G401 (cell line): ENCODE results near the gene MON2. TPM values are rescaled to one million over a fixed set of nuclear protein-coding genes. Genes with fewer than 3 reads are reported as not detected.
"Not testable (repeated sequence)": the region's sequence is repeated elsewhere in the genome, so short reads cannot be mapped to it uniquely, and the experiment has no call there.

Experiments used
- DNase-seq: peaks from one replicate; pipeline ENCODE4 v3.0.0-alpha.2; 2015; ENCODE audit warnings: low spot score
- in situ Hi-C: cut with HindIII; loops from 2 replicates; pipeline ENCODE4 v1.10.0; 2016; ENCODE audit warnings: low sequenced_read_pairs, mixed read lengths
- total RNA-seq: library from RNA; depleted of rRNA; stranded (reverse); fragments of >200 nt; shearing (Covaris generic); gene quantifications from 2 replicates; pipeline ENCODE4 v1.2.3, GENCODE V29; 2014

MON2 gene
- total RNA-seq, 1 experiment from 2014 or later = 58.2 TPM

DNA sequence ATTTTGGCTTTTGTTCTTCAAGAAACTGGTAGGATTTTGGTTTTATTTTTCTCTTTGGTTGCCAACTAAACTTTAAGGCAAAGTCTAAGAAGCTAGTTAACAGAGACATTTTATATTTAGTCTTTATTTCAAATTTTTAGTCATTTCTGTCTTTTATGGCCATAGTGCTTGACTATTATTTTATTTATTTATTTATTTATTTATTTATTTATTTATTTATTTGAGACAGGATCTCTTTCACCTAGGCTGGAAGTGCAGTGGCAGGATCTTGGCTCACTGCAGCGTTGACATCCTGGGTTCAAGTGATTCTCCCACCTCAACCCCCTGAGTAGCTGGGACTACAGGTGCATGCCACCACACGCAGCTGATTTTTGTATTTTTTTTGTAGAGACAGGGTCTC, 3.1 kb downstream of the MON2 start:
- in situ Hi-C loops = no loop called here
- no peak for DNase-seq

DNA sequence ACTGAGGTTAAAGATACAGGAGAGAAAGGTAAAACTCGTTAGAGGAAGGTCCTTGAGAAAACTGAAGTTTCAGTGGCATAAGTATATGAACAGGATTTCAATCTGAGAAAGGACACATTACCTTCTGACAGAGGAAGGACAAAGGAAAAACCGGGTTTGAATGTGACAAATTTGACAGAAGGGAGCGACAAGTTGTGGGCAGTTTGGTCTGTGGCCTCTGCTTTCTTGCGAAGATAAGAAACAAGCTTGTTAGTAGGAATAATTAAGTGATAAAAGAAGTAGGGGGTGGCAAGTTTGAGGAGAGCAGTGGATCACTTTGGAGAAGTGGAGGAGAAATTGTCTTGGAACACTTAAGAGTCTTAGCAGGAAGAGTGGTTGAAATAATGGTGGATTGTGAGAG, 5.1 kb downstream of the MON2 start:
- DNase-seq = no peak

DNA sequence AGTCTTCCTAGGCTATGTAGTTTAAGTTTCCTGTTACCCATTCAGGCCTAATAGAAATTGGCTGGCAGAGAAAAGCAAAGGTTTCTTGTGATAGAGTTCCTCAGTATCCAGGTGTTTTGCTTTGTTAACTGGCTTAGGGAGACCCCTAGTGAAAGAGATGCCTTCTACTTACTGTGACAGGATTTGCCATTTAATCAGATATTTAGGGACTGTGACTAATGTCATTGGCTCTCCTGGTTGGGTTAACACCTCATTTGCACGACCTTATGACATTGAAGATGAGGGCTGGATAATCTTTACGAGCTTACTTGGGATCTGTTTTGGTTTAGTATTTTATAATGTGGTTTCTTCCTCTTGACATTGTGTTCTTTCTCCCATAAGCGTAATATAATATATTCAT, 5.8 kb downstream of the MON2 start:
- in situ Hi-C loops = no loop called here
- no peak for DNase-seq

More for the DNA sequence above, 5.1 kb downstream of the MON2 start:
- in situ Hi-C loops = no loop called here

DNA sequence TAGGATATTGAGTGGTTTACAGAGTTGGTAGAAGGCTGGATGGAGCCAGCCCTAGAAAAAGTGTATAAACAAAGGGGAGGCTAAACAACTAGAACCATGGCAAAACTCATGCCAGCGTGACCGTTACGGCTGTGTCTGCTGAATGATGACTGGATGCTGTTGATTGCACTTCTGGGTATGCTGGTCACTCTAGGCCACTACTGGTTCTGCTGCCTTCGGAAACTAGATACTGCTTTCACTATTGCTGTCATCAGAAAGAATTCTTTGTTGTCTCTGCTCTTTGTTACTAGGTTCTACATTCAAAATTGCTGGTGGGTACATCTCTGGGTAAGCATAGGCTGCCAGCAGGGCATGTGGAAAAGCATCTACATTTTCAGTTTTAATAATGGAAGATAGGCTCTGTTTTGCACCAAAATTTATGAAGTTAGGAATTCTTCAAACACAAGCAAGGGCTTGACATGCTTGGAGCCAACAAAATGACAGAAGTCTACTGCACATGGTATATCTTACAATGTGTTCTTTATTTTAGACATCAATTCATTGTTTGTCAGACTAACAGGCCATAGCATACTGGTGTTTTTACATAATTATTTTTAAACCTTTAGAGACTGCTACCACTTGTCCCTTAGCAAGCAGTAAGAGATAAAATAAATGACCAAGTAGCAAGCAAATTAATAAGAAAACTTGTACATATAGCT, 15.4 kb downstream of the MON2 start:
- in situ Hi-C loops = no loop called here
- no peak for DNase-seq

DNA sequence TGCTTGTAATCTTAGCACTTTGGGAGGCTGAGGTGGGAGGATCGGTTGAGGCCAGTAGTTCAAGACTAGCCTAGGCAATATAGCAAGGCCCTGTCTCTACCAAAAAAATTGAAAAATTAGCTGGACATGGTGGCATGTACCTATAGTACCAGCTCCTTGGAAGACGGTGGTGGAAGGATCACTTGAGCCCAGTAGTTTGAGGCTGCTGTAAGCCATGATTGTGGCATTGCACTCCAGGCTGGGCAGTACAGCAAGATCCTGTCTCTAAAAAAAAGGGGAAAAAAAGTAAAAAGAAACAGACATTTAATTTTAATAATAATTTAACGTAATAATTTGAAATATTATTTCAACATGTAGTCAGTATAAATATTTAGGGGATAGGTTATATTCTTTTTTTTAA, 16.1 kb downstream of the MON2 start:
- no peak for DNase-seq

DNA sequence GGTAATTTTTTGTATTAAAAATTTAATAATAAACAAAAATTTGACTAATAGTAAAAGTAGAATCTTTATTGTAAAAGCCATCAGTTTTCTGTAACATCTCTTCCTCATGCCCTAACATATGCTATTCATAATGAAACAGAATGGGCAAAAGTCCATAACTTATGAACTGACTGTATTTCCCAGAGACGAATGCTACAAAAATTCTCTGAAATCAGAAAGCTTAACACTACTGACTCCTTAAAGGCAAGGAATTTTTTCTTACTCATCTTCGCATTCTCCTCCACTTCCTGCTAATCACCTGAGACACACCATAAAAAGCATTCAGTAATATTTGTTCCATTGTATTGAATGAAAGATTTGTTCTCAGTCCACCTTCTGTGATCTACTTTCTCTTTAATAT, 17.6 kb downstream of the MON2 start:
- in situ Hi-C loops = no loop called here
- DNase-seq = no peak

More for the DNA sequence above, 16.1 kb downstream of the MON2 start:
- in situ Hi-C loops = no loop called here

DNA sequence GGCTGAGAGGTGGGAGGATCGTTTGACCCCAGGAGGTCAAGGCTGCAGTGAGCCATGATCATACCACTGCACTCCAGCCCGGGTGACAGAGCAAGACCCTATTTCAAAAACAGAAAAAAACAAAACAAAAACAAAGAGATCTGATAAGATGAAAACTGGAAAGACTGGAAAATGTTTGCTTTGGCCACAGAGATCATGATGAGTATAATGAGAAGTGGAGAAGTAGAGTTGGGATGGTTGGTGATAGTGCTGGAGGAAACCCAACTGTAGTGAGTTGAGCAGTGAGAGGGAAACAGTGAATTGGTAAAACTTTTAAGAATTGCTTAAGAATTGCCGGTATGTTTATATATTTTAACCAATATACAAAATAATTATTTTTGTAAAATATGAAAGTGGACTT, 39.2 kb downstream of the MON2 start:
- no peak for DNase-seq
- in situ Hi-C loops = no loop called here

DNA sequence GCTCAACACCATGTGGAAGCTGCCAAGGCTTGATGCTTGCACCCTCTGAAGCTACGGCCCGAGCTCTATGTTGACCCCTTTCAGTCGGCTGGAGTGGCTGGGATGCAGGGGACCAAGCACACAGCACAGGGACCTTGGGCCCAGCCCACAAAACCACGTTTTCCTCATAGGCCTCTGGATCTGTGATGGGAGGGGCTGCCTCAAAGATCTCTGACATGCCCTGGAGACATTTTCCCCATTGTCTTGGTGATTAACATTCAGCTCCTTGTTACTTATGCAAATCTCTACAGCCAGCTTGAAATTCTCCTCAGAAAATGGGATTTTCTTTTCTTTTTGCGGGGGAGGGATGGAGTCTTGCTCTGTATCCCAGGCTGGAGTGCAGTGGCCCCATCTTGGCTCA, 46.3 kb downstream of the MON2 start:
- DNase-seq = no peak
- in situ Hi-C loops = no loop called here

DNA sequence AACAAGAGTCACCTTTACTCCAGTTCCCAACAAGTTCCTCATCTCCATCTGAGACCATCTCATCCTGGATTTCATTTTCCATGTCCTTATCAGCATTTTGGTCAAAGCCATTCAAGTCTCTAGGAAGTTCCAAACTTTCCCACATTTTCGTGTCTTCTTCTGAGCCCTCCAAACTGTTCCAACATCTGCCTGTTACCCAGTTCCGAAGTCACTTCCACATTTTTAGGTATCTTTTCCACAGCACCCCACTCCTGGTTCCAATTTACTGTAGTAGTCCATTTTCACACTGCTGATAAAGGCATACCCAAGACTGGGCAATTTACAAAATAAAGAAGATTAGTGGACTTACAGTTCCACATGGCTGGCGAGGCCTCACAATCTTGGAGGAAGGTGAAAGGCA, 47.5 kb downstream of the MON2 start:
- in situ Hi-C loops = not testable (repeated sequence)

DNA sequence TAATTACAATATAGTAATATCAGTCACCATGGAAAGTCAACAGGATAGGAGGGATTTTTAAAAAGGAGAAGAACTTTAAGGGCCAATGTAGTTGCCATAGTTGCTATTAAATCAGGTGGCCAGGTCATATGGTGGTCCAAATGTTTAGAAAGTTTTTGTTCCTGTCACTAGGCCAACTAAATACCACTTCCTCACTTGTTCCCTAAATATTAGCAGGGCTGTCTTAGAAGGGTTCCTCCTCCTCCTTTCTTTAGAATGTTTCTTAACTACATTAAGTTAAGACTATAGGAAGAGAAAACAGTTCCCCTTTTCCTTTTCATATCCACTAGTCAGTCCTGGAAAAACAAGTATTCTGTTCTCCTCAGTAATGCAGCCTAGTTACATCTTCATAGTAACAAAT, 50.3 kb downstream of the MON2 start:
- in situ Hi-C loops = no loop called here
- no peak for DNase-seq

More for the DNA sequence above, 47.5 kb downstream of the MON2 start:
- DNase-seq = not testable (repeated sequence)

DNA sequence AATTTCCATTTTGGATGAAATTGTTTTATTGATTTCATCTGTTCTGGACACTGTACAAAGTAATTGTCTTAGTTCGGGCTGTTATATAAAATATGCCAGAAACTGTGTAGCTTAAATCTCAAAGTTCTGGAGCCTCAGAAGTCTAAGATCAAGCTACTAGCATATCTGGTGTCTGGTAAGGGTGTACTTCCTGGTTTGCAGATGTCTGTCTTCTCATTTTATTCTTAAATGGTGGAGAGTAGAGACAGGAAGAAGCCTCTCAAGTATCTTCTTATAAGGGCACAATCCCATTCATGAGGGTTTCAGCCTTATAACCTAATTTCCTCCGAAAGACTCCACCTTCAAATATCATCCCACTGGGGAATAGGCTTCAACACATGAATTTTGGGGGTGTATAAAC, 51.3 kb downstream of the MON2 start:
- in situ Hi-C loops = no loop called here
- DNase-seq = no peak

DNA sequence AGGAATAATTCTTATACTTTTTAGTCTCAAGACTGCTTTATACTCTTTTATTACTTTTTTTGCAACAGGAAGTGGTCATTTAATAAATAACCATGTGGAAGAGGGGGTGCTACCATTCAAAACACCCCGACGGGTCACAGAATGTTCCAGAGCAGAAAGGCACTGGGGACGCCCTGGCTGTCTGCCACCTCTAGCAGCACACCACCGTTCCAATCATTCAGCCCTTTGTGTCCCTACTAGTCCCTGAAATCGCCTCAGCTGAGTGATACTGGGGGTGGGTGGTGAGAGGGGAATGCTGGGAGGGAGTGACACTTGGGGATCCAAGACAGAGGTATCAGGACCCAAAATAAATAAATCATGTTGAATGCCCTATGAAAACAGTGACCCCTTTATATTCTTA, 52.4 kb downstream of the MON2 start:
- in situ Hi-C loops = no loop called here
- DNase-seq = no peak

DNA sequence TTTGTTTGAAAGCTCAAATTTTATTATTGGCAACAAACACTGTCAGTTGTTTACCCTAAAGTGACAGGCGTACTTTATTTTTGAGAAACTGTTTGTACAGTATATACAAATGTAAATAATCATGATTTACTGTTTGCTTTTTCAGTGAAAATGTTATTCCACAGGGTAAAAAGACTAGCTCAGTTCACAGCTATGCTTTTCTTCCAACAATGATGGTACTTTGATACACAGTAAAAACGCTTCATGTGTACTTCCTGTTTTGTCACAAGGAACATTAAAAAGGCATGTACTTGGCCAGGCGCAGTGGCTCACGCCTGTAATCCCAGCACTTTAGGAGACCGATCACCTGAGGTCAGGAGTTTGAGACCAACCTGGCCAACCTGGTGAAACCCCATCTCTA, 53.7 kb downstream of the MON2 start:
- in situ Hi-C loops = no loop called here
- no peak for DNase-seq

DNA sequence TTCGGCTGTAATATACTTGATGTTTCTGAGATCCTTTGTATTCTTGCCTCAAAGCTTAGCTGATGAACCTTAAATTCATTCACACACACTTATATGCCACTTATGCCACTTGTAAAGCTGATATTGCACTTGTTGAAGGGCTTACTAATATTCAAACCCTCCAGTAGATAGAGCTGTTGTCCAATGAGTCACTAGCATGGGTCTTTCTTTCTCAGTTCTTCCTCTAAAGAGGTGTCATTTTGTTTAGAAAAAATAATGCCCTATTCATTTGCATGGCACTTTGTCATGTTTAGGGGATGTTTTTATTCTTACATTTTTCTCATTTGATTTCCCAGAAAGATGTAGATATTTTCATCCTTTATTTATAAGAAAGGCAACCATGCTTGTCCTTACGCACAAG, 56.4 kb downstream of the MON2 start:
- in situ Hi-C loops = no loop called here
- DNase-seq = peak; percentile 14

DNA sequence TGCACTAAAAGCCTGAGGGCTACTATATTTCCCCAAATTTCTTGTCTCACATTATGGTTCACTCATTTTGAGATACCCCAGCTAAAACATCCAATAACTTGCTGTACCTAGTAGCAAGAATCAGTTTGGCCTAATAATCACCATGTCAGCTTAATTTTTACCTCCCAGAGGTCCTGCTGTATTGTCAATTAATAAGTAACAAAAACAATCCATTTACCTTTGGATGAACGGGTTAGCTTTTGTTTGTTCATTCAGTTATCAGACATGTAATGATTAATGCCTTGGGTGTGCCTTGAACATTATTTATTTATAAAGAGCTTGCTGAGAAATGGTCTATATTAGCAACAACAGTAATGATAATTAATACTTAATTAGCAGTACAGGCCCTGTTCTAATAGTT, 57.0 kb downstream of the MON2 start:
- in situ Hi-C loops = no loop called here
- no peak for DNase-seq

DNA sequence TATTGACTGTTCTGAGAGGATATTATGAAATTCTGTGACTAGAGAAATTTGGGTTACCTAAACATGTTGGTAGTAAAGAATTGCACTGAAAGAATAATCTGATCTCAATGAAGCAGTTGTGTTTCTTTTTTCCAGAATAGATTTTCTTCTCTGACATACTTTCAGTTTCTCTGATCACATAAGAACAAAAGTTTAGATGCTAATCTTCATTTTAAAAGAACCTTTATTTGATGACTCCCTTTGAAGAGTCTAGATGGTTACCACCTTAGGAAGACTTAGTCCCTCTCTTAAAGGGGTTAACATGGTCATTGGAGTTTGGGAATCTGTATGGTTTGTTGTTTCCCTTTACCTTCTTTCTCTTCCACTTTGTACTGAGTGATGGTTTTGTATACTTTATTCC, 58.6 kb downstream of the MON2 start:
- no peak for DNase-seq
- in situ Hi-C loops = no loop called here

DNA sequence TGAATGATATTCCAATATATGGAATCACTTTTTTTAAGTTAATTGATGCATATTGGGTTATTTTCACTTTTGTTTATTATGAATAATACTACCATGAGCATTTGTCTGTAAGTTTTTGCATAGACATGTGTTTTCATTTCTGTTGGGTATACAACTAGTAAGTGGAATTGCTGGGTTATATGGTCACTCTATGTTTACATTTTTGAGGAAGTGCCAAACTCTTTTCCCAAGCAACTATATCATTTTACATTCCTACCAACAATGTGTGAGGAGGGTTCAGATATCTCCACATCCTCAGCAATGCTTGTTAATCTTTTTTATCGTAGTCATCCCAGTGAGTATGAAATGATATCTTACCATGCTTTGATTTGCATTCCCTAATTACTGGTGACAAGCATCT, 64.0 kb downstream of the MON2 start:
- DNase-seq = no peak
- in situ Hi-C loops = no loop called here

DNA sequence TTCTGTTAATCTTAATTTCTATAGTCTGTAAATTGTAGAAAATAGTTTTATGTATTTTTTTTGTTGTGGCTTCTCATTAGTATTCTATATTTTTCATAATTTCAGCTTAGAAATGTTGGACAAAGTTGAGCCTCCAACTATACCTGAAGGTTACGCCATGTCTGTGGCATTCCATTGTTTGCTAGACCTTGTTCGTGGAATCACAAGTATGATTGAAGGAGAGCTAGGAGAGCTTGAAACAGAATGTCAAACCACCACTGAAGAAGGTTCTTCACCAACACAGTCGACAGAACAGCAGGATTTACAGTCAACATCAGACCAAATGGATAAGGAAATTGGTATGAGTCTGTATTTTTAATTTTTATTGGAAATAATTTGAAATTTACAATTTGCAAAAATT, 65.7 kb downstream of the MON2 start:
- in situ Hi-C loops = no loop called here

DNA sequence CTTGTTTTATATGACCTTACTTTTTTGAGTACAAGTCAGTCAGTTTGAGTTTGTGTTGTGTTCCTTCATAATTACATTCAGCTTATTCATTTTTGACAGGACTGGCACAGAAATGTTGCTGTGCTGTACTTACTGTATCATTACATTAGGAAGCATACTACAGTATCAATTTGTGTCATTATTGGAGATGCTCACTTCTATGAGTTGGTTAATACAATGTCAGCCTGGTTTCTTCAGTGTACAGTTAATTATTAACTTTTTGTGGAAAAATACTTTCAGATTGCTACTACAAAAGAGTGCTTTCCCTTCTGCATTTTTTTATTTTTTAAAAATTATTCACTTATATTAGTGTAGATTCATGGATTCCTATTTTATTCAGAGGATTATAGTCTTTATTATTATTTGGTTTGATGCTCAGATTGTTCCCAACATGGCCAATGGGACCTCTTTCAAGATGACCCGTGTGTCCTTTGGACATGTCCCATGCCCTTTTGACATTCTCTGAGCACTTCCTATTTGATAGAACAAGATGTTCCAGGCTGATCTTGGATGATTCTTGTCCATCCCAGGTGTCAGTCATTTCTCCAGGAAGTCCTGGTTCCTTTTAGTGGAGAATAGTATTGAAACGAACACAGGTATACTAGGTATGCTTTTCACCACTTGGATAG, 66.6 kb downstream of the MON2 start:
- DNase-seq = no peak

More for the DNA sequence above, 65.7 kb downstream of the MON2 start:
- no peak for DNase-seq

DNA sequence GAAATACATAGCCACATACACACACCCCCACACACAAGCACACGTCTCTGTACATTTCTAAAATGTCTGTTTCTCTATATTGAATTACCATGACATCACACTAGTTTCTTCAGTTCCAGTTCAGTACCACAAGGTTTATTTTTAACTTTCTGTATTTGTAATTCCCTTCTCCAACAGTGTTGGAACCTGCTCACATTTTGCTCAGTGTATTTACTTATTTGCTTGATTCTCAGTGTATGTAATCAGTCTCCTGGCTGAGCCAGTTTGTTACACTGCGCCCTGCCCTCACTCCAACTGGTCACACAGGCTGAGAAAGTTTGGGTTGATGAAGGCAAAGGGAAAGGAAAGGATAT, 67.1 kb downstream of the MON2 start:
- in situ Hi-C loops = no loop called here
- no peak for DNase-seq

More for the DNA sequence above, 66.6 kb downstream of the MON2 start:
- in situ Hi-C loops = no loop called here

DNA sequence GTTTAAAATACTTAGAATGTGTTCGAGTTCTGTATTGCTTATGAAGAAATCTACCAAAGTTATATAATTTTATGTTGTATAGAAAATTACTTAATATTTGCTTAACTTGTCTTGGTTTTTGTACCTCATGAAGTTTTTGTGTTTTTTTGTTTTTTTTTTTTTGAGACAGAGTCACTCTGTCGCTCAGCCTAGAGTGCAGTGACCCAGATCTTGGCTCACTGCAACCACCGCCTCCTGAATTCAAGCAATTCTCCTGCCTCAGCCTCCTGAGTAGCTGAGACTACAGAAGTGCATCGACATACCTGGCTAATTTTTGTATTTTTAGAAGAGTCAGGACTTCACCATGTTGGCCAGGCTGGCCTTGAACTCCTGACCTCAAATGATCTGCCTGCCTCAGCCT, 69.9 kb downstream of the MON2 start:
- in situ Hi-C loops = no loop called here

More for the DNA sequence above, 69.9 kb downstream of the MON2 start:
- DNase-seq = no peak
